EL (cell line): Measurements from ENCODE around the gene GIT1.

ENCODE experiments used
- DNase-seq: peaks from one replicate; pipeline ENCODE4 v3.0.0-alpha.2; 2016

GIT1 gene

GRCh38 chr17:29589524-29590410 lies at the start of gene GIT1:
GIT1 (minus strand) TSS chr17:29589648; CDS start chr17:29589378, 270 bp downstream.
- DNase-seq = peak; percentile 88

DNA sequence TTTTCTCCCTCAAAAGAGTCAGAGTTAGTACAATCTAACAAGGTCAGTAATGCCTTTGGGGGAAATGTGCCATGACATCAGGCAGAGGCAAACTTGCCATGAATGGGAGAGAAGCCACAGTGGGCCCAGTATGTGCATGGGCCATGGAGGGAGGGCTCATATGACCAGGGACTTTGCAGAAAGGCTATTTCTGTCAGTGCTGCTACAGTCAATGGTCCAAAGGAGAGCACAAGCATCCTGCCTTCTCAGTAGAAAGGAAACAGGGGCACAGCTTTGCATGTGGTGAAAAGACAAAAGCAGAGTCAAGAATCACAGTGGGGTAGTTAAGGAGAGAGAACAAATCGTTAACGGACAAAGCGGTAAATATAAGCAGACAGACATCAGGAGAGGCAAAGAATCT lies 44.4 kb upstream of the GIT1 start:
- no peak for DNase-seq

DNA sequence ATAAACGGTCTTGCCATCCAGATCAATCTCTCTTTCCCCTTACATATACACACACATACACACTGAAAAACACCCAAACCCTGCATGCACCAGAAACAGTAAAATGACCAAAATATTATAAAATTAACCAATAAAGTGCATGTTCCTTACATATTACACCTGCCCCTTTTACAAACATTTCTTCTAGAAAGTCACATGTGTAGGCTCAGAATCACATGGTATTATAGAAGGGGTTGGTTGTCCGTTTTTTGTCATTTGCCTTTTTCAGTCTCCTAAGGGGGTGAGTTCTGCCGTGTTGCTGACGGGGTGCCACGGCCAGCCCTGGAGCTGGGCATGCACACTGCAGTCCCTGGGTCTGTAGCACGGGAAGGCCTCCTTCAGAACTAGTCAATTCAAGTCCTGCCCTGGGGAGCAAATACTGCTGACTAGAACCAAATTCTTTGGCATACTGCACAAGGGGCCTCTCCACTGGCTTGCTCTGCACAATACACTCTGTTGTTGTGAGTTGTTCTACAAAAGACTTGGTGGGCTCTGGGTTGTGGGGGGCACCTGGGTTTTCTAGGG lies 41.3 kb upstream of the GIT1 start:
- DNase-seq = no peak

GRCh38 chr17:29629839-29630238 lies 40.4 kb upstream of the GIT1 start:
- DNase-seq = no peak

GRCh38 chr17:29628644-29629043 lies 39.2 kb upstream of the GIT1 start:
- no peak for DNase-seq

- DNase-seq = no peak
Measured at GRCh38 chr17:29627951-29628350, 38.5 kb upstream of the GIT1 start.

DNA sequence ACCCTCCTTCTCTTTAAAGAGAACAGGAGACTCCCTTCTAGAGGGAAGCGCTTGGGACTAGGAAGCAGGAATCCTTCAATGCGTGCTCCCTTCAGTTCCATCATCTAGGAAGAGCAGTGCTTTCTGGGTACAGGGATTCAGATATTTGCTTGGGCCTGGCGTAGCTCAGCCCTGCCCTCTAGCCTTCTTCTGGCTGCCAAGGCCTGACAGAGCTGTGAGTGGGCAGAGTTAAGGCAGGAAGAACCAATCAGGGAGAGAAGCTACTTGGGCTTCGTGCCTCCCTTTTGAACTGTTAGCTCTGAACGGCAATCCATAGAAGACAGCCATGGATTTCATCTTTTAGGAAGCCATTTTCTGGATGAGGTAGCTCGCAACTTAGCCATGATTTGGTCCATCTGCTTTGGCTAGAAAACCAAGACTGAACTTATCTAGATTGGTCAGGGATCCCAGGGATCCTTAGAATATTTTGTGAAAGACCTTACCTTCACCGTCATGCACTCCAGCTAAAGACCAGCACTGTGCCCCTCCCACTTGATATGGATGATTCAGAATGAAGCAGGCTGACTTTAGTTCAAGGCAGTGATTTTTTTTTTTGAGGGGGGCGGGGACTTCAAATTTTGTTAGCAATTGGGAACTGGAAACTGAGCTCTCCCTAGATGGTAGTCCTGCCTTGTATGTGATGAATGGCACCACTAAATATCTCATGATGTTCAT lies 35.7 kb upstream of the GIT1 start:
- DNase-seq = peak; percentile 35

DNA sequence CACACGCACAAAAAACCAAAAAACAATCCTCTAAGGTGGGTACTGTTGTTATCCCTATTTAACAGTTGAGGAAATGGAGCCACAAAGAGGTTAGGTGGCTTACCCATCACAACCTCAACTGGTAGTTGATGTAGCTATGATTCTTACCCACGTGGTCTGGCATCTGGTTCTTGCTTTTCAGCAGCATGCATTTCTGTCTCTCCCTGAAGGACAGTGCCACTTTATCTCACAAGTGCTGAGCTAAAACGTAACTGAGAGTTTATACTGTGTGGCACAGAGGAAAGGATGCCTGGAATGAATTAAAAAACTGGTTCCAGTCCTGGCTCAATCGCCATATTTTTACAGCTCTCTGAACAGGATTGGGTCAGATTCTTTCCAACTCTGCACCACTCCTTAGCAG lies 35.1 kb upstream of the GIT1 start:
- no peak for DNase-seq

DNA sequence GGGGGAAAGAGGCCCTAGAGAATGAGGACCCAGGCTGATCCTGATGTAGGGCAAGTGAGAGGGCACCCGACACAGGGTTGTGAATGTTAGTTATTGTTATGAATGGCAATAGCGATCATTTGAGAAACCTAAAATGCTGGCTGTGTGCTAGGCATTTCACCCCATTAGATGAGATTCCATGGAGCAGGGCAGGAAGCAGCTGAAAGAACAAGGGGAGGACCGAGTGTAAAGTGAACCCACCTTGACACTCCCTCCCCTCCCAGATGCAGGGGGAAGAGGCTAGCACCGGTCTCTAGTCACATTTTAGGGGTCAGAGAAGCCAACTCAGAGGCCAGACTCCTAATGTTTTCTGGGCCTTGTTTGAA lies 33.8 kb upstream of the GIT1 start:
- DNase-seq = no peak

GRCh38 chr17:29622337-29623282 lies 33.2 kb upstream of the GIT1 start, which contains the start of gene CORO6:
CORO6 (minus strand) TSS chr17:29622912; CDS start chr17:29621421, 1,491 bp downstream.
- peak; percentile 61 for DNase-seq

DNA sequence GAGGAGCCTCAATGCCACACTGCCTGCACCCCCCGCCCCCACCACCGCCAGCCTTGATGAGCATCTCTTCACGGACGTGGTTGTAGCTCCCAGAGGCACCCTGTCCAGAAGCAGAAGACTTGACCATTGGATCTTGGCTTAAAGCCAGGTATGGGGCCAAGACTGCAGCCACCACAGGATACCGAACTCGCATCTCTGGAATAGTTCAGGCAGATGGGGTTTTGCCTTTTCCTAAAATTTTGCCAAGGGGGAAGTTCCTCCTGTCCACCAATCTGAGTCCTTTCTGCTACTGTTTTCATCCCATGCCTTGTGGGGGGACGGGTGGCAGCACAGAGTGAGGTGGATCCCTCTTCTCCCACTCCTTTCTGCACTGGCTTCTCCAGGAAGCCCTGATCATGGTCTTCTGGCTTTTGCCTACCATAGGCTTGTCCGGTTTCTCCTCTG lies 32.3 kb upstream of the GIT1 start:
- peak; percentile 41 for DNase-seq

DNA sequence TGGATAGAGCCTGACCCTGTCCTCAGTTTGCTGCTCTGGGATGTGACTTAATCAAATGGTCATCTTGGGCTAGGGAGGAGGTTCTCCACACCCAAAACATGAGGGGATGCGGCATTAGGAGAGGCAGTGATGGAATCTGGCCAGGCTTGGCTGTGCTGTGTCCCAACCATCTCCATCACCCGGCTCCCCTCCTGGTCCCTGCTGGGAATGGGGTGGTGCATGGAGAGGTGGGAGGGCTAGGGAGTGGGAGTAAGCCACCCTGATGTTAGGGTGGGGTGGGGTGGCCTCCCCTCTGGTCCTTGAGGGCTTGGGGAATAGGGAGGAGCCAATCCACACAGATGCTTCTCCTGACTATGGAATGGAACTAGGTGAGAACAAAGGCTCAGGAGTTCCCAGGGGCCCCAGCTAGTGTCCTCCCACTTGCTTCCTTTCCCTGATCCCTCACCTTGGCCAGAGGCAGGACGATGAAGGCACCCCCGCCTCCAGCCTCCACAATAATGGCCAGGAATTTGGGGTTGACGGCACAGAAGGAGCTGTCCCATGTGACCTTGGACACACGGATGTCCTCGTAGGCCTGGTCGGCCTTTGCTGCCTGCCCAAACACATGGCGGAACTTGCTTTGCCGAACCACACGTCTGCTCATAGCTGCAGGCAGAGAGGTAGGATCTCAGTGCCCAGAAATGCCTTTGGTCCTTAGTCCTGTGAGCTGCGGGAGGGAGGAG lies 31.5 kb upstream of the GIT1 start:
- no peak for DNase-seq

DNA sequence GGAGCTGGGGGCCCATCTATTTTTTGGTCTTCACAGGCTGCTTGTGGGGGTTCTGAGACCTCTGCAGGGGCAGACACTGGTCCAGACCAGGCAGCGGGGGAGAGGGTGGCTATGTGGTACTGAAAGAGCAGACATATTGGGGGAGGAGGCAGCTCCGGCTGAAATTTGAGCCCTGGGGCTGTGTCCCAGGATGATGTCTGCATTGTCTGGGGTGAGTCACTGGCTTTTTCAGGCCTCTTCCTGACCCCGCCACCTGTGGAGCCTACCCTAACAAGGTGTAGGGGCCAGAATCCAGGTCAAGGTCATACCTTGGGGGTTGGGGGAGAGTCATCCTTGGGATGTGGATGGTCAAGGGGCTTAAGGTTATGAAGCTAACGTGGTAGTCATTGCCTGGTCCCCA lies 30.8 kb upstream of the GIT1 start:
- peak; percentile 65 for DNase-seq

DNA sequence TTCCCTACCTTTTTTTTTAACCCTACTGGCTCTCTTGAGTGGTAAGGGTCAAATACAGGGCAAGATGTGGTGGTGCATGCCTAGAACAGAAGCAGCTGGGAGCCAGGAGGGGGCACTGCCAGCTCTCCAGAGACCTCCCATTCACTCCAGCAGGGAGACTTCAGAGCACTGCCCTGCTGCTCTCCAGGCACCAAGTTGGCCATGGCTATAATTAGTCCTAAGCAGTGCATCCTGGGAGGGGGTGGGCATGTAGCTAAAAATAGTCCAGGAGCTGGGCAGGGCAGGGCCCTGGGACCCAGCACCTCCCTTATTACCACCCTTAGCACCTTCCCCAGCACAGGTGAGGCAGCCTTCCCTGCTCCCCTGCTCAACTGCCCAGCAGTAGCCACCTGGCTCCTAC lies 29.8 kb upstream of the GIT1 start:
- DNase-seq = peak; percentile 46

GRCh38 chr17:29618272-29619065 lies 29.0 kb upstream of the GIT1 start:
- no peak for DNase-seq

DNA sequence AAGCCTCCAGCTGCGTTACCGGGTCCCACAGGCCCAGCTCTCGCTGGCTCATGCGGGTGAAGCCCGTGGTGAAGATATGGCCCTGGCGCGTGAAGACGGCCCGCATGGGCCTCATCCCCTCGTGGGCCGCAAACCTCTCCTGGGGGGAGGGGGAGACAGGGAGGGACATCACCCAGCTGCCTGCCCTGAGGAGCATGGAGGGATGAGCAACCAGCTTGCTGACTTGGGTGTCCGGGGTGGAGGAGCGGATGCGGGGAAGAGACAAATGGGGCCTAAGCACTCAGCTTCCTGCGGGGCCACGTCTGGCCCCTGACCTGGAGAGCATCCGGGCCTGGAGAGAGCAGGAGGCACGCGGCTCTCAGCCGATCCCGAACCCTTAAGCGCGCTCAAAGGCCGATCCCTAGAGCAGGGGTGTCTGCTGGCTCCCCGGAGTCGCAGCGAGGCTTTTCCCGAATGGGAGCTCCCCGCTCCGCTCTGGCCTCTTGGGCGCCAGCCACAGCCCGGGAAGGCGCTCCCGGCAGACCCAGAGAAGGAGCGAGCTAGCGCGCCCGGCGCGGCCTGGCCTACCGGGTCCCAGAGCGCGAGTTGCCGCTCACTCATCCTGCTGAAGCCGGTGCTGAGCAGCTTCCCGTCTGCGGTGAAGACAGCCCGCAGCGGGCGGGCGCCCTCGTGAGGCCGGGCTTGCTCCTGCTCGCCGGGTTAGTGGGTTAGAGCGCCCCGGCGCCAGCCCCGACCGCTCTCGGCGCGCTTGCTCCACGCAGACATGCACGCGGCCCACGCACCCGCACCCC lies 28.2 kb upstream of the GIT1 start:
- peak; percentile 68 for DNase-seq

GRCh38 chr17:29617125-29617480 lies 27.7 kb upstream of the GIT1 start:
- DNase-seq = peak; percentile 69

GRCh38 chr17:29616300-29617048 lies 27.0 kb upstream of the GIT1 start:
- no peak for DNase-seq
